Erythroblast (primary cell): ENCODE data around the gene GMDS.

Experiments
- GATA1 ChIP-seq: IDR thresholded peaks from 2 replicates; pipeline ENCODE4 v1.6.1; 2011; ENCODE audit warnings: low read depth, mild to moderate bottlenecking, control low read depth, low read length, moderate library complexity
- POLR2A ChIP-seq: IDR thresholded peaks from 2 replicates; pipeline ENCODE4 v1.6.1; 2011; ENCODE audit warnings: mild to moderate bottlenecking, low read length

DNA sequence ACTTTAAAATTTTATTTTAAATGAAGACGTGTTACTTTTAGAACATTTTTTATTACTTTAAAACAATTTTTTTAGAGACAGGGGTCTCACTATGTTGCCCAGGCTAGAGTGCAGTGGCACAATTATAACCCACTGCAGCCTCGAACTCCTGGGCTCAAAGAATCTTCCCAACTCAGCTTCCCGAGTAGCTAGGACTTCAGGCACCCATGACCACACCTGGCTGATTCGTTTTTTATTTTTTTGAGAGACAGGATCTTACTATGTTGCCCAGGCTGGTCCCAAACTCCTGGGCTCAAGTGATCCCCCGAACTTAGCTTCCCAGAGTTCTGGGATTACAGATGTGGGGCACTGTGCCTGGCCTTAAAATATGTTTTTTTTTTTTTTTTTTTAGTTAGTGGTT lies 287.7 kb downstream of the GMDS start:
- TF ChIP-seq POLR2A (no peak), GATA1 (no peak)
